Breast epithelium (tissue), 3 donors: Measurements from ENCODE around the gene BBS4.

ENCODE experiments used
- CTCF ChIP-seq, 3 donors: fragments of 450-650 bp; IDR thresholded peaks; one replicate each; pipeline ENCODE4 v1.5.1; 2016 to 2017; ENCODE audit warnings: antibody characterized with exemption in 3 of 3, mild to moderate bottlenecking in 3 of 3, moderate library complexity in 3 of 3
- POLR2A ChIP-seq: fragments of 450-650 bp; IDR thresholded peaks from one replicate; pipeline ENCODE4 v1.6.1; 2016; ENCODE audit warnings: antibody characterized with exemption, mild to moderate bottlenecking, moderate library complexity
- POLR2AphosphoS5 ChIP-seq, 3 donors: sonication (generic); formaldehyde crosslinking; IDR thresholded peaks; one replicate each; pipeline ENCODE4 v1.6.1; 2017; ENCODE audit warnings: antibody characterized with exemption in 3 of 3

- TF ChIP-seq CTCF (IDR thresholded peaks at IDR 0.05) (no peak), POLR2A (no peak), POLR2AphosphoS5 (IDR thresholded peaks at IDR 0.05) (no peak)
These were observed 38.0 kb downstream of the BBS4 start for GRCh38 chr15:72724028-72724427.
